OCI-M2 (cell line): ENCODE data around the gene MGMT.

Experiments
- DNase-seq: peaks from one replicate; lab custom pipeline; 2025; ENCODE audit not compliant: unreplicated experiment; lab: John Stamatoyannopoulos, UW

MGMT gene

DNA sequence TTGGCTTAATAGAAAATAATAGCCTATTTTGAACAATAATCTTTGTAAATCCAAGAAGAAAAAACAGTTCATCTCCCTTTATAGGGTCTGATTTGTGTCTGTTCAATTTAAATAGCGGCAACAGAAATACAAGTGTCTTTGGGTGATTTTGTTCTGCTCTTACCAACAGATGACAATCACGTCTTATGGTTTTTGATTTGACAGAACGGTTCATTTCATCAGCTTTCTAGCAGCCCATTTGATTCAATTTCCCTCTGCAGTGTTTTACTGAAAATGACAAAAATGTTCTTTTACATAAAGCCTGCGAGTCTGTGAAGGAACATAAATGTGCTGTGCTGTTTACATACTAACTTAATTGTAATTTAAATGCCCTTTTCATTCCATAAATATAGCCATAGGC is 180.5 kb downstream of the MGMT start:
- DNase-seq = no peak

DNA sequence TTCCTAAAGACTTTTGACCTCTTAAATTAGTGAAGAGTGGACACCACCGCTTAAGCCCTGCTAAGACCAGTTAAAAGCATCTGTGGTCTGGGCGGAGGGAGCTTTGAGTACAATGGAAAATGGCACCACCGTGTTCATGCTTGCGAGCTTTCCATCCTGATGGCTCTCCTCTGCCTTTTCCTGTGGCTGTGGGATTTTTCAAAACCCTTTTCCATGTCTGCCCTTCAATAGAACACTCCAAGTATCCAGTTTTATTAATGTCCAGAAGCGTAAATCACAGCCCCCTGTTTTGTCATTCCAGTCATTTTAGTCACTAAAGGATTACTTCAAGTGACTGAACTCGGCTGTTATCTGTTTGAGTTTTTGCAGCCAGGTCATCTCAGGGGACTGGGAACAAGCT is 181.8 kb downstream of the MGMT start:
- DNase-seq = no peak

DNA sequence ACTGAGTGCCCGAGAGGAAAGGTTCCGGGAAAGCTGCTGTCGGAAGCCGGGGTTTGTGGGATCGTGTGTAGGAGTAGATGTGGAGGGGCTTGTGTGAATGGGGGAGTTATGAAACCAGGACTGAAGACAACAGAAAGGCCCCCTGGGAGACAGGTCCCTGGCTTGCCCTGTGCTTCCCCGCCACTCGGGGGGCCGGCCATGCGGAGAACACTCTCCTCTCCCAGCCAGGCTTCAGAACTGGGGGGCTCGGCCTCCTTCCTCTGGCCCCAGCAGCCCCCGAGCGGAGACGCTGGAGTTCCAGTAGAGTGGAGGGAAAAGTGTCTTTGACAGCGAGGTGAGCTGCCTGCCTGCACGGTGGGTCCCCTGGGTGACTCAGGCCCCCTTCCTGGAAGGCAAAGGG is 185.0 kb downstream of the MGMT start:
- DNase-seq = no peak

DNA sequence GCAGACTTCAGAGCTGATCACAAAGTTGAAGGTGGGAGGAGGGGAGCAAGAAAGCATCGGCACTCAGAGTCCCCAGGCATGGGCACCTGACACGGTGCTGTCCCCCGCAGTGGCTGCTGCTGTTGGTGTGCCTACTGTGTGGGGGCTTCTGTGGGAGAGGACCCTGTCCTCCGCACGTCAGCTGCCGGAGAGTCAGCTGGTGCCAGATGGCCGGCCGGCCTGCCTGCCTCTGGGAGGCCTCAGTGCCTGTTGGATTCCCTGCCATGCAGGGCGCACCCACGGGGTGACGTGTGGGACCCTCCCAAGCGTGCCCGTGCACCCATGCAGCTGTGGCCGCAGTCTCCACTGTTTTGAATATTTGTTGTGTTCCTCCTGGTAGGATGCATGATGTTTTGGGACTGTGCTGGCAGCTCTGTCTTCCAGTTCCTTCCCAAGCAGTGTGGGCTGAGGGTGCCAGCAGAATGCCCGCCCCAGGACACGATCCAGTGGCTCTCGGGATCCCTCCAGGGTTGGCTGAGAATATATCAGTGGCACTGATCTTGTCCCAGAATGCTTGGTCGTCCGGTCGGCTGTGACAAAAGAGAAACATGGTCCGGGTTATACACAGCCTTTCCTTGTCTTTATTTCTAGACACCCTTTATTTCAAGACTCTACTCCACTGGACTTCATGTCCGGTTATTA is 185.6 kb downstream of the MGMT start:
- DNase-seq = no peak

DNA sequence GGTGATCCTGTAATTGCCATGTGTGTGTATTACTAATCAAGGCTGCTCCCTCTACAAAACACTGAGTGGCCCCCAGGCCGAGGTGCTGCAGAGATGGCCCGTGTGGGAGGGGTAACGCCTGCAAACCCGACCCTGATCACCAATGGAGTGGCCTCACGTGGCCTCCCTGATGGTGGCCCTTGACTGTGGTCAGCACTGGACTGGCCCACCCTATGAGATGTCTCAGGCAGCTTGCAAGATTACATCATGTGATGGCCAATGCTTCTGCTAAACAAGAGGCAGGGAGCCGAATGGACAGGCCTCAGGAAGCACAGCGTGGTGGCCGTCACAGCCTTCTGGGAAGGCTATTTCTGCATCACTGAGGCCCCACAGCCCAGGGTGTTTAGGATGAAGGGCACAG is 186.4 kb downstream of the MGMT start:
- no peak for DNase-seq

DNA sequence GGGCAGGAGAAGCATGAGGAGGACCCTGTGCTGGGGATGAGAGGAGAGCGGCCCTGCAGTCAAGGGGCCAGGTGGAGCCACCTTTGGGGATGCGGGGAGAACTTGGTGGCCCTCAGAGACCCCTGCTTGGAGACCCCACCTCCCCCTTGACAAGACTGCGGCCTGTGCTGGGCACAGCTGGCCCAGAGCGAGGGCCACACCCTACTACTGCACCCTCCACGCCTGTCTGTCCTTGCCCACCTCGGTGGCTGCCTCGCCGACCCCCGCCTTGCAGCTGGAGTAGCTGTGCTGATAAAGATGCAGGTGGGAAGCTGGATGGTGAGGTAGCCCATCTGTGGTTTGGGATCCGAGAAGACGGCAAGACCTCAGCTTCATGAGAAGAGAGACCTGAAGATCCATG is 186.8 kb downstream of the MGMT start:
- no peak for DNase-seq

DNA sequence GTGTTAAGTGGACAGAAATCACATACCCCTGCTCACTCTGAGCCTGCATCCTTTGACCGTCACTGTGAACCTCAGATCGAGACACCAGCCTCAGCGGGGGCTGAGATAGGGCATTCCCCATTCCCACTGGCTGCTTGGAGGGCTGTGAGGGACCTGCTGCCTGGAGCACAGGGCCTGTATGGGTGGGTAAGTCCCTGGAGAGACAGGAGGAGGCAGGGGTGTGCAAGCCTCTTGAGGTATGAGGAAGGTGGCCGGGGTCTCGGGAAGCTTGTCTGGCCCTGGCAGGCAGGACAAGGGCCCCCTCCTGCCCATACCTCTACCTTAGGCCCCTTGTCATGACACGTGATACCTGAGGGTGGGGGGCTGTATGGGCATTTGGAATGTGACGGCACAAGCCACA is 187.4 kb downstream of the MGMT start:
- no peak for DNase-seq

DNA sequence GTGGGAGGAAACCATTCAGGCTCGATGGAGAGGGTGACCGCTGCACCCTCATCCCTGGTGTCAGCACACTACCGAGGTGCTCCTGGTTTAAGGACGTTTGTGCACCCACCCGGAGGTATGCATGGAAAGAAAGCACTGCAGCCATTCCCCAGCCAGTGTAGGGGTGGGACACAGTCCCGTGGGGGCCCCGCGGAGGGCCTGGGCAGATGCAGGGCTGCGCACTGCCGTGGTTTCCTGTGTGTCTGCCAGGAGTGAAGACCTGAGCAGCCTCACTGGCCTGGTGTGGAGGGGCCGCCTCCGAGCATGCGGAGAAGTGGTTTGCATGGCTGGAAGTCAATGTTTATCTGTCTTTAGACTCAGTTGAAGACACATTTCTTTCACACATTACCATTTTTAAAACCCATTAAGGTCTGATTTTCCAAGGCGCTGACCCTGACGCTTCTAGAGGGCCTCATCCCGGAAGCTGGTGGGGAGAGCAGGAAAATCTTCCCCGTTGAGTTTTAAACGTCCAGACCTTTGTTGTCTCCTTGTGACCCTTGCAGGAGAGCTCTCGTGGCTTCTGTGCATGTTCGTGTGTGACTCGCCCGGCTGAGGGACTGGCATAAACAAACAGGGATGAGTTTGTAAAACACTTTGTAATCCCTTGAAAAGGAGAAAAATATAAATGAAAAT is 188.1 kb downstream of the MGMT start:
- DNase-seq = no peak

DNA sequence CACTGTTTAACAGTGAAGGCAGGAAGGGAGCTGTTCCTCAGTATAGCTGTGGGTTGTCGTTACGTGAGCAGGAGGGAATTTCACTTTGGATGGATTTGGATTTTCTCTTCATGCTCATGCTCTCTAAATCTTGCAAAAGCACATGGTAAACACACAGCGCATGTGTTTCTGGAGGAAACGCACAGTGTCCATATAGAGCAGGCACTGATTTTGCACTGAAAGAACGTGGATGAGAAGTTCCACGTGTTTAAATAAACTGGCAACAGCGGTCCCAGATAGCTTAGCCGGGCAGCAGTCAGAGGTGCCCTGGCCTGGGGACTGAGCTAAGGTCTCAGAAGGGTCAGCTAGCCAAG is 188.6 kb downstream of the MGMT start:
- DNase-seq = no peak

DNA sequence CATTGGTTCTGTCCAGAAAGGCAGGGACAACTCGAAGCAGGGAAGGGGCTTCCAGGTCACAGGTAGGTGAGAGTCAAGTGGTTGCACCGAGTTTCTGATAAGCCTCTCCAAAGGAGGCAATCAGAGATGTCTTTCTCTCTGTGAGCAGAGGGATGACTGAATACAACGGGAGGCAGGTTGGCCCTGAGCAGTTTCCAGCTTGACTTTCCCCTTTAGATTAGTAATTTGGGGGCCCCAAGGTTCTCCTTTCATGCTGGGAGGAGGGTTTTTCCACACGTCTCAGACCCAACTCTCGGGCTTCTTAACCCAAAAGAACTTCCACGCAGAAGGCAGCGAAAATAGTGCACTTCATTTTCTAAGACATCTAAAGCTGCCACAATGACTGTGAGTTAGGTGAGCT is 189.6 kb downstream of the MGMT start:
- no peak for DNase-seq

DNA sequence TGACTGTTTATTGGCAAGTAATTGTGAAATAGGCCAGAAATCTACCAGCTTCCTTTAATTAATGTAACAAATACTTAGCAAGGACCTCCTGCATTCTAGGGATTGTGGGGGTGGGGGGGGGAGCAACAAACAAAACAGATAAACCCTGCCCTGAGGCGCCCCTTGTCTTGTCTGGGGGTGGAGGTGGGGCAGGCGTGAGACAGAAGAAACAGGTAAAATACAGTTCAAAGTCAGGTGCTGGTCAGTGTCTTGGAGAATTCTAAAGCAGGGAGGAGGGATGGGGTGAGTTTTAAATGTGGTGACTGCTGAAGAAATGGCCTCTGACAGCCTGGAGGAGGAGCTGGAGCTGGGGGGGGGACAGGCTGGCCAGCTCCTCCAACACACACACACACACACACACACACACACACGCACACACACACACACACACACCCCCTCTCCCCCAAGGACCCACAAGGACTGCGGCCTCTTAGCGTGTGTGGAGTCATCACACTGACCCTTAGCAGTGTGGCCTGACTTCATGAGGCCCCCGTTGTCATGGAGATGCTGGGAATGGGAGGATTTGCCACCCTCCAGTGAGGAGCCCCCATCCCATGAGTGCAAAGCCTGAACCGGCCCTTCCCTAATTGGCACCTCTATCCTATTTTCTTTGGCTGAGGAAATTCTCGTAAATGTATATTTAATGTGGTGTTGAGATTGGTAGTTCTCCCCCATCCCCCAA is 190.4 kb downstream of the MGMT start:
- no peak for DNase-seq

DNA sequence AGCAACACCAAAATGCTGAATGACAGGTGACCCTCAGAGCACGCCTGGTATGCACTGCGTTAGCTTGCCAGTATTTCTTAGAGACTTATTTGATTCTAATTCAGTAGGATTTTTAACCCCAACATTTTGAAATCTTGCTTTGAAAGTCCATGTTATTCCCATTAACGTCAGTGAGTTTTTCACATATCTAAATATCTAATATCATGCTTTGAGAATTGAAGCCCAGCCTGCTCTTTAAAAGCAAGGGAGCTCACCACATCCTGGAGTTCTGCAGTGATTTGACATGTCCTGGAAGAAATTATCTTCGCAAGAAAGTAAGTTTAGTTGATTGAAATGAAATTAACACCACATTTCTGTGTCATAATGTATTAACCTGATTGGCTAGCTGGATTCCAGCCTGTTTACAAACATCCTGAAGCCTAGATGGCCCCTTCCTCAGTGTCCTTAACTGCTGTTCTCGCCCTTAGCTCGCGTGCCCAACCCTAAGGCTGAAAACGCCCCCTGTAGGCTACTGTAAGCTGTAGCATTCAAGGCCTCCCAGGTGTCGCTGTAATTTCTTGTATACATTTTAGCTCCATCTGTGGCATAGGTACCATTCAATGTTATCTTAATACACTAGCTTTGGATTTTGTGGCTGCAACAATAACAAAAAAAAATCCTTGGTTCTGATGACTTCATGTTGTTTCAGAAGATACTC is 191.5 kb downstream of the MGMT start:
- DNase-seq = no peak

DNA sequence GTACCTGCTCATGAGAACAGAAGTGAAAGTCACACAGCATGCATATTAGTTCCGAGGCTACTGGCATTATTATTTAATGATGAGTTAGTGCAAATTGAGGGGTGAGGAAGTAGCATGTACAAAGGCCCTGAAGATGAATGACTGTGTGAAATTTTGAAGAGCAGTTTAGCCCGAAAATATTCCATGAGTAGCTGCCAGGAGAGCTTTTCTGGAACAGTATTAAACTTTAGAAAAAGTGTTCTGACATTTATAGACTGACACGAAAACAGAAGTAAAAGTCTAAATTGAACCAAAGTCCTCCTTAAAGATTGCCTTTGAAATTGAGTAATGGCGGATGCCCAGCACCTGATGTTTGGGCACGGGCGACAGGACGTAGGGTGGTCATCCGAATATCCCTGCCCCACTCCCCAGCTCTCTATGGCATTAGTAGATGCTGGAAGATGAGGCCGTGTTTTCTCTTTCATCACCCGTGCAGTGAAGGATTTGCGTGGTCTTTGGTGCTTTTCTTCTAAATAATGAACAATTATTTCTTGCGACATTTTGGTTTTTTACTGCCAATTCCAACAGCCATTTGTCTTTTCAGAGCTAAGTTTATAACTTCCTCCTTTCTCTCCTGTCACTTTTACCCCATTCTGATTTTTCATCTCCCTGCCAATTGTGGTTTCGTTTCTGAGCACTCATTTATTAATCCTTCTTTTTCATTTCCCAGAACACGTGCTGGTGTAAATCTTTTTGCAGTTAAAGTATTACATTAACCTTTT is 192.6 kb downstream of the MGMT start:
- DNase-seq = no peak

DNA sequence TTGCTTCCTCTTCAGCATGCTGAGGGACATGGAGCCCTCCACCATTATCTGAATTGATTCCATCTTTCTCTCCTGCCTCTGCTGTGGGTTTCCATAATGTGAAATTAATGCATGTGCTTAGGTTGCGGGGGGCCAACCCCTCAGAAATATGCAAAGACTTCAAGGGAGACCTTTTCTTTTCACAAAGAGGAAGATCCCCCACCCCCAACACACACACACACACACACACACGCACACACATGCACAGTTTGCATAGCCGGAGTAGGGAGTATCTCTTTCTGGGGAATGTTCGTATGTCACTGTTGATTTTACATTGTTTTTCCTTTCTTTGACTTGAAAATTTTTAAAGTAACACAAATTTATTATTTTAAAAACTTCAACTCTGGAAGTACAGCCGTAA is 193.5 kb downstream of the MGMT start:
- DNase-seq = no peak

DNA sequence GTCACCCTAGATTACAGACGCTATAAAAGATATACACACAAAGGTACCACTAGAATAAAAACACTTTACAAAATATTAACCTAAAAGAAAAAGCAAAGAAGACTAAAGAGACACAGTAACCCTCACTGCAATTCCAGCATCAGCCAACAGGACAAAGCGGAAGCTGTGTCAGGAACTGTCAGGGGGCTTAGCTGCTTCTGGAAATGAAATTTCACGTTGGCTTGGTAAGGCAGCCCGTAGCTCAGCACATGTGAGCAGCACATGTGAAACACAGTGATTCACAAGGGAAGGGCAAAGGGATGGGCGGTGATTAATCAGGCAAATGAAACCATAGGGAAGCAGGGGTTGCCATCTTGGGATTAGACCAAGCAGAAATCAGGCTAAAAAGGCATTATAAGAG is 195.4 kb downstream of the MGMT start:
- DNase-seq = no peak

DNA sequence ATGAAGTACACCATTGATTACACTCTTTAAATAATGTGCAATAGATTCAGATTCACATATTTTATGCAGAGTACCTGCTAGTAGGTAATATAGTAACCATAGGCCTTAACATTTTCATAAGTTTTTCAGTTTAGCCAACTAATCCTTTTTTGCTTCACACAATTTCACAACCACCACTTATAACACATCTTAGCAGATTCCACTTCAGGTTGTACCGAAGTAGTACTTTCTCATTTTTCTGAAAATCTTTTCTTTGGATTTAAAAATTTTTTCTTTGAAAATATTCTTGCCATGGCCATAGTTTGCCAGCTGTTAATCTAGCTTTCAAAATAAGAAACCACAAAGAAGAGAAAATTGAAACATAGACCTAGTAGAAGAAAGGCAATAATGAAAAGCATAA is 203.1 kb downstream of the MGMT start:
- DNase-seq = no peak

DNA sequence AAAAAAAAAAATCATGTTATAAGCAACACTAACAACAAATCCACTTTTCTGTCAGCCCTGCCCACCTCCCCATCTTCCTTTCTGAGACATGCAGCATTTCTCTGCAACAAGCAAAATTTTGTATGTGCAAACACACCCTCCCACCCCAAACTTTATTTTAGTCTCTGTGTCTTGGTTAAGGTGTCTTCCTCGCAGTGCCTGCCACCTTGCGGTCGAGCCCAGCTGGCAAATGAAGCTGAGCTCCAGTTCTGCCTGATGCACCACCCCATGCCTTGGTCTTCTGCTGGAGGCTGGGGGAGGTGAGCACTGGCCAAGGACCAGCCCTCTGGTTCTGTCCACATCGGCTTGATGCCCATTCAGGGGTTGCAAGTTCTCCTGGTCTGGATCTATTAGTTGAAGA is 206.3 kb downstream of the MGMT start:
- DNase-seq = no peak

DNA sequence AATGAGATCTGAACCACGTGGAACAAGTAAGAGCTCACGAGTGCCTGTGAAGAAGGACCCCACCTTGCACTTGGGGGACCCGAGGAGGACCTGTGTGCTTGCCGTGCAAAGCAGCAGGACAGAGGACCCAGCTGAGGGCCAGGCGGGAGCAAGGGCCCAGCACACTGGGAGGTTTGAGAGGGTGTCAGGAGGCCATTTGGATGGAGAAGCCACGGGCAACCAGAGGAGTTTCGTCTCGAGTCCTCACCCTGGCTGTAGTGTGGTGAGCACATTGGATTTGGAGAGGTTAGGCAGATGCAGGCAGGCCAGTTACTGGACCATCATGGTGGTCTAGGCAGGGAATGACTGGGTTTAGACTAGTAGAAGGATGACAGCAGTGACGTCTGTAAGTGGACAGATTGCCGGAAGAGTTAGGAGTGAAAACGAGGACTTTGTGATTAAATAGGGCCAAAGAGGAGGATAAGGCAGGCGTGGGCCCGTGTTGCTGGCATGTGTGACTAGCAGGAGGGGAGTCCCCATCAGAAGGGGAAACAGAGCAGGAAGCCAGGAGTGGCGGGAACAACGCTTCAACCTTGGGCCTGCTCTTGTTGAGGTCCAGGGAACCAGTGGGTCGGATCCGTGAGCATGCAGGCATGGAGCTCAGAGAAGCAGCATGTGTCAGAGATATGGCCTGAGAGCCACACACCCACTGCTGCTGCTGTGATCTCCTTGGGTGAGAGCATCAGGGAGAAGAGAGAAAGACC is 208.2 kb downstream of the MGMT start:
- no peak for DNase-seq

DNA sequence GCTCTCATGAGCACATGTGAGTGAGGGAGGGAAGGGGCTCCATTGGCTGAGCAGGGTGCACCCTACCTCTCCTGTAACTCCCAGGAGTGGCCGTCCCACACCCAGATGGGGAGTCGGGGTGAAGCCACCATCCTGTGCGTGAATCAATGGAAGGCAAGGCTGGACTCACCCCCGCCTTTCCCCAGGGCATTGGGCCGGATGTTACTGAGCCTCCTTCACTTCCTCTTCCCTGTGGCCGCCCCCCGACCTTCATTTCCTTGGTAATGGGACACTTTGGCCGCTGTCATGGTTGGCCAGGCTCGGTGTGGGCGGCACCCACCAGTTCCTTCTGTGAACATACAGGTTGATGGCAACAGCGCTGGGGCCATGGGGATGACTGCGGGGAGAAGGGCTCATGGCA is 209.0 kb downstream of the MGMT start:
- DNase-seq = no peak

DNA sequence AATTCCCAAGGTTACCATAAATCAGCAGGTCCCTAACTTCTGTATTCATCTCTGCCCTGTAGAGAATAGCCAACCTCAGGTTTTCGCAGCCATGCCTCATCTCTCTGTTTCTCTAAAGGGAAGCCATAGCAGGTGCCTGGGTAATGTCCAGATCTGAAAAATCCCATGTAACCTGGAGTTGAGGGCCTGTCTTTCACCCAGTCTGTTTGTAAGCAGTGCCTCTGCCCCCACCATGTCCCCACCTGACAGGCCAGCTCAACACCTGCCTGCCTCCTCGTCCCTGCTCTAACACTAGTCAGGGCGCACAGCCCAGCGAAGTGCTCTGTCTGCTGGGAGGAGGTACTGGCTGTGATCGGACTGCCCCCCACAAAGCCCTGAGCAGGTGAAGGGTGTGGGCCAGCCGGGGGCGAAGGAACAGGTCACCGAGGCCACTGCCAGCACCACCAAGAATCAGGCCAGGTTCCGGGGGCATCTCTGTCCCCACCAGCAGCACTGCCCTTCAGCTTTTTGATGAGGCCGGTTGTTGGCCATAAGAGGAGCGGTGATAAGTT is 210.4 kb downstream of the MGMT start:
- DNase-seq = no peak
